NCI-H82 (cell line): ENCODE measurements around the gene ANKRD12.
A peak's percentile ranks its signal among the peaks of the same experiment; 100 is the strongest.
"Not testable (repeated sequence)": the region's sequence is repeated elsewhere in the genome, so short reads cannot be mapped to it uniquely, and the experiment has no call there.

Experiments
- DNase-seq: peaks from one replicate; lab custom pipeline; 2025; lab: John Stamatoyannopoulos, UW

Gene ANKRD12

DNA sequence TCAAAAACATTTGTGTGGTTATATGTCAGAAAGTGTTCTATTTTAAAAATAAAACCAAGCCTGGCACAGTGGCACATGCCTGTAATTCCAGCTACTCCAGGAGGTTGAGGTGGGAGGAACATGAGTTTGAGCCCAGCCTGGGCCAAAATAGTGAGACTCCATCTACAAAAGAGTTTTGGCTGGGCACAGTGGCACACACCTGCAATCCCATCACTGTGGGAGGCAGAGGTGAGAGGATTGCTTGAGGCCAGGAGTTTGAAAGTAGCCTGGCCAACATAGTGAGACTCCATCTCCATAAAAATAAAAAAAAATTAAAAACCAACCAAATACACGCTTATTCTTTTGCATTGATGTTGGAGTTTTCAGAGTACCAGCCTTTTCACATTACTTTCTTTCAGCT lies 9.6 kb downstream of the ANKRD12 start:
- DNase-seq = no peak

DNA sequence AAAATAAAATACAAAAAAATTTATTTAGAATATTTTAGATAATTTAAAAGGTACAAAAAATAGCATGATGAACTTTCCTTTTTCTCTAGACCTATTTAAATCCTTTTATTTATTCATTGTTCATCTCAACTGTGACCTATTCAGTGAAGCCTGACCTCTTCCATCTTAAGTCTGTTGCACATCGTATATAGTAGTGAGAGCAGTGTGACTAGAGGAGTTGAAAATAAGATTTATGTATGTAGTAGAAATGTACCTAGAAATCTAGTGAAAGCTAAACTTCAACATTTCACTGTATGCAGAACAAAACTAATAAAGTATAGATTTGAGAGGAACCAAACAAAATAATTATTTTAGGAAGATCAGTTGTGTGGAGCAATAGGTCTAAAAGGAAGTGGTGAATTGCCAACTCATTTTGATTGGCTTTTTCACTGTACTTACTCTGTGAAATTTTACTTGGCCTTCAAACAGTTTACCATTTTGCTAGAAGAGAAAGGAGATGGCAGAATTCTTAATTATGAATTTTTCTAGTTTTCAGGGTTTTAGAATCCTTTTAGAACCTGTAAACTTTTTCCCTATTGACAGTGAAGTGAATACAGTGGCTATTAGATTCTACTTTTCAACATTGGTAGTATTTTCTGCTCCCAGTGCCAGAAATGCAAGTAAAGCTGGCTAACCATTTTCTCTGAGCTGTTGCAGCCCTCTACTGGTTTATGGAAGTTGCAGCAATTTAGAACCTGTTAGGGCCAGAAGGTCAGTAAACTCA lies 11.0 kb downstream of the ANKRD12 start:
- DNase-seq = peak; percentile 71

DNA sequence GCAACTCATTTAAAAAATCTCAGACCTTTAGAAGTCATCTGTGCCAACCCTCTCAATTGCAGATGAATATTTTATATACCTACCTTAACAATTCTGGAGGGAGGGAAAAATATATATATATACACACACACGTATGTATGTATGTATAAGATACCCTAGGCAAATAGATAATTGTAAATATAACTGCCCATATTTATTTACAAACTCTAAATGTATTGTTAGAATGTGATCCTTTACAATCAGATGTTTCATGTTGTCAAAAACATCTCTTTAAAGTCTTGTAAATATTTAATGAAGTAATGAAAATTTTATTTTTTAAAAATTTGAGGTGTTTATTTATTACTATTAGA lies 11.6 kb downstream of the ANKRD12 start:
- no peak for DNase-seq

DNA sequence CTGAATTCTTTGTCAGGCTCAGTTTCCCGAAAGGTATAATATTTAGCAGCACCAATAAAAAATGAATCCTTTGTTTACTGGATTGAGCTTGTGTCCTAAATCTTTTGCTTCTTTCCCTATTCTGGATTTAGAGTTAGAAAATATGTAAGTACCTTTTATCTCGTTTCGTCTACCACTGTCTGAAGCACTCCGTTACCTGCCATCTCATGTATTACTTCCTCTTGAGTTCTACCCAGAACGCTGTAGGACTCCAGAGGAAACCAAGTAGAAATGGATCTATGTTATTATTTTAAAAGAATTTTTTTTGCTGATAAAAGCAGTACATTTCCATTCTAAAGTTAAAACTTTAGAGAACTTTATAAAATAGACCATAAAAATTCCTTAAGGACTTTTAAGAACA lies 13.5 kb downstream of the ANKRD12 start:
- DNase-seq = no peak

DNA sequence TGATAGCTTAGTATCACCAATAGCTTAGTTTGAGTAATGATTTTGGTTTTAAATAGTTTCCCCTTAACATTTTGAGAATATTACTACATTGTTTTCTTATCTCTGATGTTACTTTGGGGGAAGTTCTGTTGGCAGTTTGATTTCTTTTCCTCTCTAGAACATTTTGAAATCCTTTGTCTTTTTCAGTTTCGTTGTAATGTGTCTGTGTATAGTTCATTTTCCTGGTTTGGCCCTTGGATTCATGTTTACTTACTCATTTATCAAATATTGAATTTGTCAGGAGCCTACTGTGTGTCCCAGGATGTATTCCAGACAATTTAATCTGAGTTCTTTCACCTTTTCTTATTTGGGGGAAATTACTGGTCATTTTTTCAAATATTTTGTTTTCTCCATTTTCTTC lies 16.7 kb downstream of the ANKRD12 start:
- no peak for DNase-seq

DNA sequence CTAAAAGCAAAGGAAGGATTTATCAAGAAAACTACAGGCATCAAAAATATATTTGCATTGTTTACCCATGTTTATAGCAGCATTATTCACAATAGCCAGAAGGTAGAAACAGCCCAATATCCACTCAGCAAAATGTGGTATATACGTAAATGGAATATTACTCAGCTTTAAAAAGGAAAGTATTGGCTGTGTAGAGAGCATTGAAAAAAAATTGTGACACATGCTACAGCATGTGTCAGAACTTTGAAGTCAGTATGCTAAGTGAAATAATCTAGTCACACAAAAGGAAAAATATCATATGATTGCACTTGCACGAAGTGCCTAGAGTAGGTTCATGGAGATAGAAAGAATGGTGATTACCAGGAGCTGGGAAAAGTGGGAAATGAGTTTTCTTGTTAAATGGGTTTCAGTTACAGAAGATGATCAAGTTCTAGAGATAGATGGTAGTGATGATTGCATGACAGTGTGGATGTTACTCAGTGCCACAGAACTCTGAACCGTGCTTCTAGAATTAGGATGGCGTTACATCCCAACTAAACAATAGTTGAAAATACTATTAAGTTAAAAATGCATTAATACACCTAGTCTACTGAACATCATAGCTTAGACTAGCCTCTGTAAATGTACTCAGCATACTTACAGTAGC lies 20.1 kb downstream of the ANKRD12 start:
- DNase-seq = no peak

DNA sequence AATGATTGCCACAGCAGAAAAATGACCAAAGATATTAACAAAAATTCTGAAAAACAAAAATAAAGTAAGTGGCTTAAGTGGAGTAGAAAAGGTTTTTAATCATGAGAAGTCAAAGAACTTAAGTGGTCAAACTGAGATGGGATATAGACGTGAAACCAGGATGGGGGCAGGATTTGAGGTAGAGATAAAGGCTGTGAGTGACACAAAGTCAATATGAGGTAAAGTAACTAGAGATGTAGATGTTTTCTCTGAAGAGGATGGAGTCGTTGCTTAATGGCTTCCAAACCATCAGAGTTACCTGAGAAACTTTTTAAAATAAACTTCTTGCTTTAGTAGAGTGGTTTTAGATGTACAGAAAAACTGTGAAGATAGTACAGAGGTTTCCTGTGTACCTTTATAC lies 21.2 kb downstream of the ANKRD12 start:
- DNase-seq = no peak

DNA sequence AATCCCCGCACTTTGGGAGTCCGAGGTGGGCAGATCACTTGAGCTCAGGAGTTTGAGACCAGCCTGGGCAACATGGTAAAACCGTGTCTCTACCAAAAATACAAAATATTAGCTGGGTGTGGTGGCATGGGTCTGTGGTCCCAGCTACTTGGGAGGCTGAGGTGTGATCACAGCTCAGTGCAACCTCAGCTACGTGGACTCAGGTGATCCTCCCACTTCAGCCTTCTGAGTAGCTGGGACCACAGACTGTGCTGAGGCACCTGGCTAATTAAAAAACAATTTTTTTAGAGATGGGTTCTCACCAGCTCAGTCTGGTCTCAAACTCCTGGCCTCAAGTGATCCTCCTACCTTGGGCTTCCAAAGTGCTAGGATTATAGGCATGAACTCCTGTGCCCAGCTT lies 23.4 kb downstream of the ANKRD12 start:
- no peak for DNase-seq

DNA sequence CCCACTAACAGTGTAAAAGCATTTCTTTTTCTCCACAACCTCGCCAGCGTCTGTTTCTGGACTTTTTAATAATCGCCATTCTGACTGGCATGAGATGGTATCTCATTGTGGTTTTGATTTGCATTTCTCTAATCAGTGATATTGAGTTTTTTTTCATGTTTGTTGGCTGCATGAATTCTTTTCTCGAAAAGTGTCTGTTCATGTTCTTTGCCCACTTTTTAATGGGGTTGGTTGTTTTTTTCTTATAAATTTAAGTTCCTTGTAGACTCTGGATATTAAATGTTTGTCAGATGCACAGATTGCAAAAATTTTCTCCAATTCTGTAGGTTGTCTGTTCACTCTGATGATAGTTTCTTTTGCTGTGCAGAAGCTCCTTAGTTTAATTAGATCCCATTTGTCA lies 26.1 kb downstream of the ANKRD12 start:
- DNase-seq = not testable (repeated sequence)

DNA sequence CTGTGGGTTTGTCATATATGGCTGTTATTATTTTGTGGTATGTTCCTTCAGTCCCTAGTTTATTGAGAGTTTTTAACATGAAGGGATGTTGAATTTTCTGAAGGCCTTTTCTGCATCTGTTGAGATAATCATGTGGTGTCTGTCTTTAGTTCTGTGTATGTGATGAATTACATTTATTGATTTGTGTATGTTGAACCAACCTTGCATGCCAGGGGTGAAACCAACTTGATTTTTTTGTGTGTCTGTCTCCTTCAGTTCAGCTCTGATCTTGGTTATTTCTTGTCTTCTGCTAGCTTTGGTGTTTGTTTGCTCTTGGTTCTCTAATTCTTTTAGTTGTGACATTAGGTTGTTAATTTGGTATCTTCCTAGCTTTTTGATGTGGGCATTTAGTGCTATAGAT lies 27.6 kb downstream of the ANKRD12 start:
- DNase-seq = not testable (repeated sequence)

DNA sequence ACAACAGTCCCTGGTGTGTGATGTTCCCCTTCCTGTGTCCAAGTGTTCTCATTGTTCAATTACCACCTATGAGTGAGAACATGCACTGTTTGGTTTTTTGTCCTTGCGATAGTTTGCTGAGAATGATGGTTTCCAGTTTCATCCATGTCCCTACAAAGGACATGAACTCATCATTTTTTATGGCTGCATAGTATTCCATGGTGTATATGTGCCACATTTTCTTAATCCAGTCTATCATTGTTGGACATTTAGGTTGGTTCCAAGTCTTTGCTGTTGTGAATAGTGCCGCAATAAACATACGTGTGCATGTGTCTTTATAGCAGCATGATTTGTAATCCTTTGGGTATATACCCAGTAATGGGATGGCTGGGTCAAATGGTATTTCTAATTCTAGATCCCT lies 29.3 kb downstream of the ANKRD12 start:
- DNase-seq = not testable (repeated sequence)

DNA sequence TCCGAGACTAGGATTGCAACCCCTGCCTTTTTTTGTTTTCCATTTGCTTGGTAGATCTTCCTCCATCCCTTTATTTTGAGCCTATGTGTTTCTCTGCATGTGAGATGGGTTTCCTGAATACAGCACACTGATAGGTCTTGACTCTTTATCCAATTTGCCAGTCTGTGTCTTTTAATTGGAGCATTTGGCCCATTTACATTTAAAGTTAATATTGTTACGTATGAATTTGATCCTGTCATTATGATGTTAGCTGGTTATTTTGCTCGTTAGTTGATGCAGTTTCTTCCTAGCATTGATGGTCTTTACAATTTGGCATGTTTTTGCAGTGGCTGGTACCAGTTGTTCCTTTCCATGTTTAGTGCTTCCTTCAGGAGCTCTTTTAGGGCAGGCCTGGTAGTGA lies 32.9 kb downstream of the ANKRD12 start:
- DNase-seq = not testable (repeated sequence)

DNA sequence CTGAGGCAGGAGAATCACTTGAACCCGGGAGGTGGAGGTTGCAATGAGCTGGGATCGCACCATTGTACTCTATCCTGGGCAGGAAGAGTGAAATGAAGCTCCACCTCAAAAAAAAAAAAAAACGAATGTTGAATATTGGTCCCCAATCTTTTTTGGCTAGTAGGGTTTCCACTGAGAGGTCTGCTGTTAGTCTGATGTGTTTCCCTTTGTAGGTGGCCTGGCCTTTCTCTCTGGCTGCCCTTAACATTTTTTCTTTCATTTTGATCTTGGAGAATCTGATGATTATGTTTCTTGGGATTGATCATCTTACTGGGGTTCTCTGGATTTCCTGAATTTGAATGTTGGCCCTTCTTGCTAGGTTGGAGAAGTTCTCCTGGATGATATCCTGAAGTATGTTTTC lies 35.3 kb downstream of the ANKRD12 start:
- not testable (repeated sequence) for DNase-seq

DNA sequence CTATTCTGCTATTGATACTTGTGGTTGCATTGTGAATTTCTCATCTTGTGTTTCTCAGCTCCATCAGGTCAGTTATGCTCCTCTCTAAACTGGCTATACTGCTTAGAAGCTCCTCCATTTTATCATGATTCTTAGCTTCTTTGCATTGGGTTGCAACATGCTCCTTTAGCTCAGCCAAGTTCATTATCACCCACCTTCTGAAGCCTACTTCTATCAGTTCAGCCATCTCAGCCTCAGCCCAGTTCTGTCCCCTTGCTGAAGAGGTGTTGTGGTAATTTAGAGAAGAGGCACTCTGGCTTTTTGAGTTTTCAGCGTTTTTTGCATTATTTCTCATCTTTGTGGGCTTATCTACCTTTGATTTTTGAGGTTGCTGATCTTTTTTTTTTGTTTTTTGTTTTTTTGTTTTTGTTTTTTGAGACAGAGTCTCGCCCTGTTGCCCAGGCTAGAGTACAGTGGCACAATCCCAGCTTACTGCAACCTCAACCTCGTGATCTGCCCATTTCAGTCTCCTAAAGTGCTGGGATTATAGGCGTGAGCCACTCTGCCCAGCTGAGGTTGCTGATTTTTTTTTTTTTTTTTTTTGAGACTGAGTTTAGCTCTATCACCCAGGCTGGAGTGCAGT lies 36.0 kb downstream of the ANKRD12 start:
- DNase-seq = no peak

DNA sequence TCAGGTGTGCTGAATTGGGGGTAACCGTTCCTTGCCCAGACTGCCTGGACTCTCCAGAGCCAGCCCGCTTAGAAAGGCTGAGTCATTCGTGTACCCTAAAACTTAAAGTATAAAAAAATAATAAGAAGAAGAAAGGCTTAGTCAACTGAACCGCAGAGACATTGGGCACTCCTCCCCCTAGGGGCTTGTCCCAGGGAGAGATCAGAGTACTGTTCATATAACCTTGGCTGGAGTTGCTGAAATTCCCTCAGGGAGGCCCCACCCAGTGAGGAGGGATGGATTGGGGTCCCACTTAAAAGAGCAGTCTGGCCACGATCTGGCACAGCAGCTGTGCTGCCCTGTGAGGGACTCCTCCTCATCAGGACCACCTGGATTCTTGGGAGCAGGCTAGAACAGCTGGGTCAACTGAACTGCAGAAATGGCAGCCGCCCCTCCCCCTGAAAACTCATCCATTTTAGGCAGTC lies 37.2 kb downstream of the ANKRD12 start:
- DNase-seq = no peak

DNA sequence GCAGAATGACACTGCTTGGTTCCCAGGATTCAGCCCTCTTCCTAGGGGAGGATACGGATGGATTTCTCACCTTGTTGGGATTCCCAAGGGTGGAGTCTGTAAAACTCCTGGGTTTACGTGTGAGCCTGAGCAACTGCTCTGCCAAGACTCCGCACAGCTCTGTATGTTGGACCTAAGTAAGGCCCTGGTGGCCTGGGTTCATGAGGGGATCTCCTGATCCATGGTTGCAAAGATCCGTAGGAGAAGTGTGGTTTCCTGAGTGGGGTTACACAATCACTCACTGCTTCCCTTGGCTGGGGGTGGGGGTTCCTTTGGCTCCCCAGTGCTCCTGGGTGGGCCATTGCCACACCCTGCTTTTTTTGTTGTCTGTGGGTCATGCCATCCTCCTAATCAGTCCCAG lies 37.7 kb downstream of the ANKRD12 start:
- no peak for DNase-seq

DNA sequence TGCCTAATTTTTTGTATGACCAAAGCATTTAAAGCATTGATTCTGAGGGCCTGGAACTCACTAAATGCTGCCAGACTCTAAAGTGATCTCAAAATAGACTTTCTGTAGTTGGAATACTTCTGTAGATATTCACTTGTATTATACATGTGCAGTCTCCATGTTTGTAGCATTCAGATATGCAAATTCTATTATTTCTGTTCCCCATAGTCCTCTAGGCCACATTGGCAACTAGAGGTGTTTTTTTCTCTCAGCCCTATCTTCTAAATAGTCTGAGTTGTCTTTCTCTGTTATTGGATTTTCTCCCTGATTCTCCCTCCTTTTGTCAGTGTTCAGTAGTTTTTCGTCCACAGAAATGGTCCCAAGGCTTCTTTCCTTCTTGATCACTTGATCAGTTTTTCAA lies 38.5 kb downstream of the ANKRD12 start:
- no peak for DNase-seq

DNA sequence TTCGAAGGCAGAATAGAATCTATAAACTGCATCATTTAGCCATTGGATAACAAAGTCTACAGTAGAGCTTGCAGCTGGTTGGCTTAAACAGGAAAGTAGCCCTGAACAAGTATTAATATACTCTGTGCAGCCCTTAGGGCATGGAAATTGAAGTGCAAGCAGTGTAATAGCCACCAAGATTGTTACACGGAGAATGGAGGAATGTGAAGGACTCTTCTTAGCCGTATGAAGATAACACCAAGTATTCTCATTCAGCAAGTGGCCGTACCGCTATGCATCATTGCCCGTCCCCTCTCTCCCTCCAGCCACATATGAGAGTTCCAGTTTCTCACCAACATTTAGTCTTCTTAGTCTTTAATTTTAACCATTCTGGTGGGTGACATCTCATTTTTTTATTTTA lies 40.5 kb downstream of the ANKRD12 start:
- DNase-seq = no peak

DNA sequence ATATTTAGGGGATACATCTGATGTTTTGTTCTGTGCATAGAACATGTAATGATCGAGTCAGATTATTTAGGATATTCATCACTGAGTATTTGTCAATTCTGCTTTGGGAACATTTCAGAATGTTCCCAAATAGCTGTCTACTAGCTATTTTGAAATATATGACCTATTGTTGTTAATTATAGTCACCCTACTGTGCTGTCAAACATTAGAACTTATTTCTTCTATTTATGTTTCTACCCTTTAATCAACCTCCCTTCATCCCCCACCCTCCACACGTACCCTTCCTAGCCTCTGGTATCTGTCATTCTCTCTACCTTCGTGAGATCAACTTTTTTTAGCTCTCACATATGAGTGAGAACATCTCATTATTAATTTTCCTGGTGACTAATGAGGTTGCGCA lies 40.9 kb downstream of the ANKRD12 start:
- DNase-seq = no peak

DNA sequence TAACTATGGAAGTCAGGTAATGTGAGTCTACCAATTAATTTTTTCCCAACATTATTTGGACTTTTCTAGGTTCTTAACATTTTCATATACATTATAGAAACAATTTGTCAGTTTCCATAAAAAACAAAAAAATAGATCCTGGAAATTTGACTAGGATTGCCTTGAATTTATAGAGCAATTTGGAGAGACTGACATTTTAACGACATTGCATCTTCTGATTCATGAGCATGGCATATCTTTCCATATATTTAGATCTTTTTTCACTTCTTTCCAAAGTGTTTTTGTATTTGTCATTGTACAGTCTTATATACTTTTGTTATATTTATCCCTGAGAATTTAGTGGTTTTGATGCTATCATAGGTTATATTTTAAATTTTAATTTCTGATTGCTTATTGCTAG lies 42.0 kb downstream of the ANKRD12 start:
- no peak for DNase-seq

DNA sequence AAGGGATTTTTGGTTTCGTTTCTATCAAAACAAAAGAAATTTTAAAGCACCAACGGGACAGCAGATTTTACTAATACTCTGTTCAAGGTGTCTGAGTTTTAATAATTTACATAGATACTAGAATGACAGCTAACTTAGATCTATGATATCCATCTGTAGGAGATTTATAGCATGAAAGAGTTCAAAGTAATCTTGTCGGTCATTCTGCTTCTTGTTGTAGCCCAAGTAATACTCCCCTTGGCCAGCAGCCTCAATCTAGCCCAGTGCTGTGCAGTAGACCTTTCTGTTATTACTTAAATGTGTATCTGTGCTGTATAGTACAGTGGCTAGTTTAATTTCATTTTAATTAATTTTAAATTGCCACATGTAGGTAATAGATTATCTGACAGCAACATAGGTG lies 44.7 kb downstream of the ANKRD12 start:
- DNase-seq = no peak

DNA sequence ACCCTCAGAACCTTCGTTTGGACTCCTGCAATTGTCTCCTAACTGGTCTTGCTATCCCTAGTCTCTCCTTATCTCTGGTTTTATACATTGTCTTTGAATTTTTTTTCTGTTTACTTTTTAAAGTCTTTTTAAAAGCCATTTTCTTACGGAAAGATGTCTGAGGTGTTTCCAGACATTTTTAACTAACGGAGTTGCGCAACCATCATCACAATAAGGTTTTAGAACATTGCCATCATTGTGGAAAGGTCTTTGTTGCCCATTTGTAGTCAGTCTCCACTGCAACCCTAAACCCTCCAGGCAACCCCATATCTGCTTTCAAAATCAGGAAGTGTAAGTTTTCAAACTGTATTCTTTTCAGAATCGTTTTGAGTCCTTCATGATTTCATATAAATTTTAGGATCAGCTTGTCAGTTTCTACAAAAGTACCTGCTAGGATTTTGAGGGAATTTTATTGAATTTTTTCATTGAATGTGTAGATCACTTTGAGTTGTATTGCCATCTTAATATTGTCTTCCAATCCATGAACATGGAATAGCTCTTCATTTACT lies 46.3 kb downstream of the ANKRD12 start:
- no peak for DNase-seq

DNA sequence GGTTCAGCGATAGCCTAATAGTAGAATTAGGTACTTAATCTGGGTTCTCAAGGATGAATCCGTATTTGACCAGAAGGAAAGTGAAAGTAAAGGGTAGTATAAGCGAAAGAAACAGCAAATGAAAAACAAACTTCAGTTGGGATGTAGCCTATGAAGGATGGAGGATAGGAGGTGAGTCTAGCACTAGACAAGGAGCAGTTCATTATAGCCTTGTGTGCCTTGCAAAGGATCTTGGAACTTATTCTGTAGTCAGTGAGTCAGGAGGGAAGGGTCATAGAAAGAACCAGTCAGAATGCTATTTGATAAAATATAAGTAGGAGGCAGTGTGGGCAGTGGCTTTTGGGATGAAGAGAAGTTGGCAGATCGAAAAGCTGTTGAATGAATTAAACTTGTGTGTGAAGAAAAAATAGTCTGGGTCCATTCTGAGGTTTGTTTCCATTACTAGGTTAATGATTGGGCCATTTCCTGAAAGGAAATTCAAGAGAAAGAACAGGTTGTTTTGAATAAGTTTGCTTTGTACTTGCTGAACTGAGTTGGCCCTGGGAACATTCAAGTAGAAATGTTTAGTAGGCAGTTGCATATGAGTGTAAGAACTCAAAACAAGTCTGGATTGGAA lies 48.5 kb downstream of the ANKRD12 start:
- DNase-seq = no peak
